ENCODE data around the gene DPCD.
"Not testable (repeated sequence)": the region's sequence is repeated elsewhere in the genome, so short reads cannot be mapped to it uniquely, and the experiment has no call there.

Gene DPCD

GRCh38 chr10:101578803-101579515, 9.2 kb upstream of the DPCD start:
- DNase-seq: peak in 1 of 10 donors; percentile 75
- intact Hi-C loops (cut with DNase I): loop anchor here (10.0 kb wide), 1 partner anchor 284 kb away; no protein-coding TSS in a partner anchor

- intact Hi-C loops (cut with DNase I): loop anchor here (10.0 kb wide), 1 partner anchor 285 kb away; no protein-coding TSS in a partner anchor
- peak in 1 of 10 donors; percentile 75 for DNase-seq
Measured at GRCh38 chr10:101579516-101579870, 8.6 kb upstream of the DPCD start.

- DNase-seq: peak in 2 of 10 donors; percentile 52 to 75
- intact Hi-C loops (cut with DNase I): no loop called here
Measured at GRCh38 chr10:101580486-101581399, 7.4 kb upstream of the DPCD start.

GRCh38 chr10:101585841-101586240, 2.3 kb upstream of the DPCD start:
- intact Hi-C loops (cut with DNase I): no loop called here
- DNase-seq: peak in 2 of 10 donors; percentile 51 to 52

- peak in 2 of 10 donors; percentile 8 to 17 for DNase-seq
- intact Hi-C loops (cut with DNase I): no loop called here
Measured at GRCh38 chr10:101588879-101589278, 758 bp downstream of the DPCD start.

- intact Hi-C loops (cut with DNase I): not testable (repeated sequence)
- DNase-seq: peak in 1 of 10 donors; percentile 15
Measured at GRCh38 chr10:101593331-101593730, 5.2 kb downstream of the DPCD start.

GRCh38 chr10:101595591-101596433, 7.7 kb downstream of the DPCD start:
- intact Hi-C loops (cut with DNase I): no loop called here
- DNase-seq: peak in 2 of 10 donors; percentile 18 to 24

- peak in 2 of 10 donors; percentile 29 to 47 for DNase-seq
Measured at GRCh38 chr10:101597091-101597900, 9.2 kb downstream of the DPCD start.

GRCh38 chr10:101601541-101601940, 13.4 kb downstream of the DPCD start:
- peak in 1 of 10 donors; percentile 40 for DNase-seq
- intact Hi-C loops (cut with DNase I): loop anchor here (10.0 kb wide), 1 partner anchor 93 kb away; the partner anchor contains the start of gene FBXW4

More at GRCh38 chr10:101597091-101597900, 9.2 kb downstream of the DPCD start:
- intact Hi-C loops (cut with DNase I): no loop called here

- intact Hi-C loops (cut with DNase I): loop anchor here (1.0 to 10.0 kb wide), 2 partner anchors 92 to 178 kb away; partner anchors contain the start of gene FBXW4
- DNase-seq: peak; percentile 57 to 97 (median 79)
Measured at GRCh38 chr10:101602761-101603398, 14.8 kb downstream of the DPCD start.

GRCh38 chr10:101607124-101607523, 19.0 kb downstream of the DPCD start:
- intact Hi-C loops (cut with DNase I): loop anchor here (10.0 kb wide), 1 partner anchor 88 kb away; the partner anchor contains the start of gene FBXW4
- no peak for DNase-seq

- peak in 1 of 10 donors; percentile 7 for DNase-seq
- intact Hi-C loops (cut with DNase I): loop anchor here (10.0 kb wide), 1 partner anchor 85 kb away; the partner anchor contains the start of gene FBXW4
Measured at GRCh38 chr10:101609481-101609880, 21.4 kb downstream of the DPCD start.

- DNase-seq: no peak
Measured at GRCh38 chr10:101611096-101611905, 23.2 kb downstream of the DPCD start.

GRCh38 chr10:101612086-101612485, 24.0 kb downstream of the DPCD start:
- DNase-seq: no peak
- intact Hi-C loops (cut with DNase I): no loop called here

More at GRCh38 chr10:101611096-101611905, 23.2 kb downstream of the DPCD start:
- intact Hi-C loops (cut with DNase I): no loop called here

- no peak for DNase-seq
- intact Hi-C loops (cut with DNase I): no loop called here
Measured at GRCh38 chr10:101612872-101613271, 24.8 kb downstream of the DPCD start.

- DNase-seq: no peak
- intact Hi-C loops (cut with DNase I): no loop called here
Measured at GRCh38 chr10:101613646-101614045, 25.5 kb downstream of the DPCD start.

GRCh38 chr10:101614663-101615524, 26.8 kb downstream of the DPCD start:
- DNase-seq: no peak
- intact Hi-C loops (cut with DNase I): no loop called here
